ENCODE results near the gene PDZRN3.

The PDZRN3 gene

DNA sequence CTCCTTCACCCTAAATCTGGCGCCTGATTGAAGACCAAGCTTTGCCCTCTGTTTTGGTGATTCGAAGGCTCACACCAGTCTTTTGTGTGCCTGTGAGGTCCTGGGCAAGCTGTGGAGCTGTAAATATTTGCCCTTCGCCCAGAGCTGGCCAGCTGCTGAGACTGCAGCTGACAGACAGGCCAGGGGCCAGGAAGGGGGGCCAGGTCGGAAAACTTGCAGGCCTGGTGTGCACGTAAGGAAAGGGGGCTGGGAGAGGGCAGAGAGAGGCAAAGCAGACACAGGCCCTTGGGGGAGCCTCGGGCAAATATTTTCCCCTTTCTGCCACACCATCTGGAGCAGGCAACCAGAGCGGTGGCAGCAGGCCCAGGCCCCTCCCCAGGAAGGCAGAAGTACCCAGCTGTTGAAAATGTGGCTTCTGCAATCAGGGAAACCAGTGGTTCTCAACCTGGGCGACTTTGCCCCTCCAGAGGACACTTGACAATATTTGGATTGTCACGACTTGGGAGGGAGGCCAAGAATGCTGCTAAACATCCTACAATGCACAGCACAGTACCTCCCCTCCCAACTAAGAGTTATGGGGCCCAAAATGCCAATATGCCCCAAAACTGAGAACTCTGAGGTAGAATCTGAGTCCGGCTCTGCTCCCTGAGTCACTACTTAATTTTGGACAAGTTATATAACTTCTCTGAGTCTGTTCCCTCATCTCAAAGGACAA, 2.5 kb downstream of the PDZRN3 start:
- DNase-seq (ENCODE audit: low read depth in 2 of 2), result no peak

- no peak for DNase-seq (ENCODE audit: low read depth in 2 of 2)
Observed at GRCh38 chr3:73621388-73621787, 3.4 kb downstream of the PDZRN3 start.

- DNase-seq (ENCODE audit: low read depth in 2 of 2), result no peak
Observed at GRCh38 chr3:73618461-73618860, 6.3 kb downstream of the PDZRN3 start.

DNA sequence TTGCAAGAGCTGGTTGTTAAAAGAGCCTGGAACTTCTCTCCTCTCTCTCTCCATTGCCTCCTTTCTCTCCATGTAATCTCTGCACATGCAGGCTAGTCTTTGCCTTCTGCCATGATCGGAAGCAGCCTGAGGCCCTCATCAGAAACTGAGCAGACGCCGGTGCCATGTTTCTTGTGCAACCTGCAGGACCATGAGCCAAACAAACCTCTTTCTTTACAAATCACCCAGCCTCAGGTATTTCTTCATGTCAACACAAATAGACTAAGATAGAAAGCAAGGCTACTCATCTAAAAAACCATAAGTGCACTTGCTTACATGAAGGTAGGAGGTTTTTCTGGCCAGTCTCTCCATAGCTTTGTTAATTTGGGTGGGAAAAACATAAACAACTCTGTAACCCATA, 8.7 kb downstream of the PDZRN3 start:
- DNase-seq (ENCODE audit: low read depth in 2 of 2), result no peak

DNA sequence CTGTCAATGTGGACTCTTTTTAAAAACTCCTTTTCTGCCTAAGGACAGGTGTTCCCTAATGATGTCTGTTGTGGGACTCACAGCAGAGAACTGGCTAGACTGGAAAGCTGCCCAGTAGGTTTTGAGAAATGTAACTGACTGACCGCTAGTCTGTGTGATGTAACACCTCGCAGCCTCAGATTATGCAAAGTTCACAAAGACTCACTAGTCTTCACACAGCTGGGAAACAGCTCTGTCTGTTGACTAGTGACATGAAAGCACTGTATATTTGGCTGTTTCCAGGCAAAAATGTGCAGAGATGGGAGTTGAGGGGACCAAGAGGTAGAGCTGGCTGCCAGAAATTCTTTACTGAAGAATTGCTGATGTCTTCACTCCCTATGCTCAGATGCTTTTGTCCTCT, 10.3 kb downstream of the PDZRN3 start:
- DNase-seq (ENCODE audit: low read depth in 2 of 2), result no peak

GRCh38 chr3:73611176-73611575, 13.6 kb downstream of the PDZRN3 start:
- DNase-seq (ENCODE audit: low read depth in 2 of 2), result no peak

- no peak for DNase-seq (ENCODE audit: low read depth in 2 of 2)
Observed at GRCh38 chr3:73610493-73610892, 14.2 kb downstream of the PDZRN3 start.

DNA sequence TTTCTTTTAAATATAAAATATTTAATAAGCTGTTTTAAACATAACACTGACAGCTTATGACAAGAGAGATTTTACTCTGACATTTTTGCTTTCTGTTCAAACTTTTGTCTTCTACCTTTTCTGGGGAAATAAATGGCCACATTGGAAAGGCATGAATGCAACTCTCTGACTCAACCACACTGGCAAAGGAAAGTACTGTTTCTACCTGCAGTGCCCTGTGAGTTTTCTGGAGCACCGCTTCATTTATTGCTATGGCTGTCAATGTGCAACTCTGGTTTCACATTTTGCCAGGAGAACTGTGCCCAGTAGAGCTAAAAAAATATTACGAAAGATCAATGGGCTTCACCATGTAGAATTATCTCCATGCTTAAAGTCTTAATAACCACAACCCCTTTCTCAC, 15.1 kb downstream of the PDZRN3 start:
- no peak for DNase-seq (ENCODE audit: low read depth in 2 of 2)

GRCh38 chr3:73609315-73609641, 15.5 kb downstream of the PDZRN3 start:
- no peak for DNase-seq (ENCODE audit: low read depth in 2 of 2)

- DNase-seq (ENCODE audit: low read depth in 2 of 2), result no peak
Observed at GRCh38 chr3:73608456-73609314, 16.1 kb downstream of the PDZRN3 start.

GRCh38 chr3:73605861-73606260, 18.9 kb downstream of the PDZRN3 start:
- no peak for DNase-seq (ENCODE audit: low read depth in 2 of 2)

- no peak for DNase-seq (ENCODE audit: low read depth in 2 of 2)
Observed at GRCh38 chr3:73605412-73605811, 19.3 kb downstream of the PDZRN3 start.

GRCh38 chr3:73604451-73604850, 20.3 kb downstream of the PDZRN3 start:
- DNase-seq (ENCODE audit: low read depth in 2 of 2), result no peak

DNA sequence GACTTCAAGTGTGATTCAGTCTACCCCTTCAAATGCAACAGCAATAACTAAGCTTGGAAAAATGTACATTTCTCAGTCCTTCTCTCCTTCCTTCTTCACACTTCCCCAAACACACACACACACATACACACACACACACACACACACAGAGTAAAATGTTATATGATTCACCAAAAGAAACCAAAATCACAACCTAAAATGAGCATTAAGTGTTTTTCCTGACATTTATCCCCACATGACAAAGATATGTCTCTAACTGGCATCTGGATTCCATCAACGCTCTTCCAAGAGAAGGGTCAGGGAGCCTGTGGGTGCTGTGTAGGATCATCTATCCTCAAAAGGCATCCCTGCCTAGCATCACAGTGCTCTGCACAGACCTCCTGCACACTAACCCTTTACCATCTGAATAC, 21.0 kb downstream of the PDZRN3 start:
- no peak for DNase-seq (ENCODE audit: low read depth in 2 of 2)

GRCh38 chr3:73602170-73602569, 22.6 kb downstream of the PDZRN3 start:
- no peak for DNase-seq (ENCODE audit: low read depth in 2 of 2)

- DNase-seq (ENCODE audit: low read depth in 2 of 2), result no peak
Observed at GRCh38 chr3:73601481-73601880, 23.3 kb downstream of the PDZRN3 start.

DNA sequence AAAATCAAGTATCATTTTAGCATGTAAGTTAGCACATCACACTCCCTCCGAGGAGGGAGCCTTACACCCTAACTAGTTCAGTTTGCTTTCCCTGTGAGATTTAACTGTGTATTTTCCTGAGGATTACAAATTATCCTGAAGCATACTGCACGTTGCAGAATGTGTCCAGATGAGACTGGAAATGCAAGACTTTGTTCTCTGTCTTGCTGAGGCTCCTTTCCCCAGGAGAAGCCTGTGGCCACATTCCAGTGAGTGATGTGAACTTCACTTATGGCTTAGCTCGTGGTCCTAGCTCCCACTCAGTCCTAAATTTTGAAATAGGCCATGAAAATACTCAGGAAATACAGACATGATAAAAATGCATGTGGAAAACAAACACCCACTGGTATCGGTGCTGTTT, 23.7 kb downstream of the PDZRN3 start:
- no peak for DNase-seq (ENCODE audit: low read depth in 2 of 2)

- no peak for DNase-seq (ENCODE audit: low read depth in 2 of 2)
Observed at GRCh38 chr3:73600293-73600938, 24.3 kb downstream of the PDZRN3 start.

- no peak for DNase-seq (ENCODE audit: low read depth in 2 of 2)
Observed at GRCh38 chr3:73599605-73600004, 25.1 kb downstream of the PDZRN3 start.

GRCh38 chr3:73597476-73597875, 27.3 kb downstream of the PDZRN3 start:
- no peak for DNase-seq (ENCODE audit: low read depth in 2 of 2)

GRCh38 chr3:73592154-73593144, 32.3 kb downstream of the PDZRN3 start:
- DNase-seq (ENCODE audit: low read depth in 2 of 2), result no peak

Data from stimulated activated CD8-positive, alpha-beta memory T cell treated with anti-CD3 and anti-CD28 coated beads, Interleukin-2, amount 100 ng/mL, for 1 hour (primary cell).